RWPE1 (cell line): ENCODE results near the gene DLGAP3.

Source experiments
- CTCF ChIA-PET: fragments of 350-600 bp; sonication (Branson Sonifier 250); formaldehyde crosslinking; extraction: SDS; loops from one replicate; lab custom pipeline; 2021; lab: Yijun Ruan, JAX
- POLR2A ChIA-PET: fragments of 400-600 bp; formaldehyde crosslinking; extraction: SDS; loops from one replicate; lab custom pipeline; 2020; ENCODE audit warnings: antibody characterized with exemption; ENCODE audit not compliant: low non-redundant PET; lab: Yijun Ruan, JAX
- DNase-seq: peaks from one replicate; pipeline ENCODE4 v3.0.0; 2012; ENCODE audit warnings: low spot score
- H3K27ac ChIP-seq: fragments of 450-650 bp; 2 replicates; pipeline ENCODE4 v1.5.1; 2017
- CTCF ChIP-seq: fragments of 450-650 bp; conservative IDR thresholded peaks from 2 replicates; pipeline ENCODE4 v1.5.1; 2017; ENCODE audit warnings: low read depth, mild to moderate bottlenecking

Gene DLGAP3

GRCh38 chr1:34840426-34840825 lies 89.0 kb downstream of the DLGAP3 start:
- no peak for TF ChIP-seq CTCF
- H3K27ac ChIP-seq = no peak overlapping the region
- no peak for DNase-seq
- ChIA-PET POLR2A (no interaction called here), CTCF (interaction anchor here (0.6 kb wide), 1 partner anchor 911 kb away, joined by 3 read pairs; no protein-coding TSS in a partner anchor)

- no peak for DNase-seq
- ChIA-PET POLR2A (no interaction called here), CTCF (no interaction called here)
- TF ChIP-seq CTCF = no peak
- H3K27ac ChIP-seq = no peak overlapping the region
Observed at GRCh38 chr1:34839526-34840305, 89.7 kb downstream of the DLGAP3 start.

GRCh38 chr1:34833711-34834110 lies 95.7 kb downstream of the DLGAP3 start:
- ChIA-PET CTCF (interaction anchor here (1.0 kb wide), 1 partner anchor 19 kb away, joined by 4 read pairs; no protein-coding TSS in a partner anchor), POLR2A (no interaction called here)
- H3K27ac ChIP-seq = no peak overlapping the region
- no peak for DNase-seq
- TF ChIP-seq CTCF = no peak

GRCh38 chr1:34831721-34832246 lies 97.7 kb downstream of the DLGAP3 start:
- H3K27ac ChIP-seq = no peak overlapping the region
- DNase-seq = no peak
- ChIA-PET POLR2A (no interaction called here), CTCF (interaction anchor here (1.0 to 1.2 kb wide), 2 partner anchors 21 to 28 kb away, joined by 5 to 7 read pairs; partner anchors contain the start of gene SMIM12)
- TF ChIP-seq CTCF = no peak

GRCh38 chr1:34829250-34829649 lies 100.2 kb downstream of the DLGAP3 start:
- ChIA-PET CTCF (interaction anchor here (1.0 kb wide), 1 partner anchor 23 kb away, joined by 3 read pairs; no protein-coding TSS in a partner anchor), POLR2A (no interaction called here)
- no peak for DNase-seq
- no peak for TF ChIP-seq CTCF
- H3K27ac ChIP-seq = no peak overlapping the region

GRCh38 chr1:34828611-34829010 lies 100.8 kb downstream of the DLGAP3 start:
- no peak overlapping the region for H3K27ac ChIP-seq
- ChIA-PET CTCF (no interaction called here), POLR2A (no interaction called here)
- TF ChIP-seq CTCF = no peak
- DNase-seq = no peak
